Activated CD4-positive, alpha-beta memory T cell treated with anti-CD3 and anti-CD28 coated beads for 36 hours (primary cell): ENCODE measurements around the gene HLCS. TPM values are rescaled to one million over a fixed set of nuclear protein-coding genes. Genes with fewer than 3 reads are reported as not detected.

Experiments
- CTCF ChIA-PET: fragments of 350-600 bp; sonication (Branson Sonifier 250); formaldehyde crosslinking; loops from one replicate; lab custom pipeline; 2021; ENCODE audit warnings: antibody characterized with exemption, inconsistent platforms; lab: Charles Lee
- POLR2A ChIA-PET: fragments of 350-600 bp; sonication (Branson Sonifier 250); formaldehyde crosslinking; loops from one replicate; lab custom pipeline; 2021; ENCODE audit warnings: antibody characterized with exemption; lab: Charles Lee
- DNase-seq: peaks from one replicate; pipeline ENCODE4 v3.0.0-alpha.2; 2020
- H3K27ac Mint-ChIP-seq: one replicate; pipeline ENCODE4 v1.8.0; 2021; ENCODE audit warnings: mixed read lengths
- H3K27me3 Mint-ChIP-seq: one replicate; pipeline ENCODE4 v1.8.0; 2021; ENCODE audit warnings: mixed read lengths
- H3K36me3 Mint-ChIP-seq: one replicate; pipeline ENCODE4 v1.8.0; 2021; ENCODE audit warnings: mixed read lengths
- H3K4me1 Mint-ChIP-seq: one replicate; pipeline ENCODE4 v1.8.0; 2021; ENCODE audit warnings: low read depth, mixed read lengths
- H3K4me3 Mint-ChIP-seq: one replicate; pipeline ENCODE4 v1.8.0; 2021; ENCODE audit warnings: mild to moderate bottlenecking, mixed read lengths
- H3K9me3 Mint-ChIP-seq: one replicate; pipeline ENCODE4 v1.8.0; 2021; ENCODE audit warnings: mixed read lengths
- intact Hi-C: fragments of 100-400 bp; cut with micrococcal nuclease; formaldehyde crosslinking; loops from one replicate; pipeline ENCODE4 v1.15.1; 2023
- total RNA-seq, 2 experiments: library from RNA; stranded (reverse); gene quantifications; one replicate each; pipeline ENCODE4 v1.2.3, GENCODE V29; 2021

HLCS gene
- total RNA-seq, 2 experiments from 2014 or later, result 12.7 to 17.5 TPM

- Mint-ChIP-seq H3K4me1 (peaks cover 17% of the 10 kb centered on the region), H3K27me3 (no peaks in the 10 kb centered on the region), H3K4me3 (no peak overlapping the region), H3K9me3 (no peaks in the 10 kb centered on the region), H3K27ac (no peak overlapping the region), H3K36me3 (peaks cover 4% of the 10 kb centered on the region)
- CTCF ChIA-PET, result interaction anchor here (1.0 to 2.3 kb wide), 6 partner anchors 11 to 287 kb away, joined by 3 to 10 read pairs (median 4); no protein-coding TSS in a partner anchor
- no peak for DNase-seq
- POLR2A ChIA-PET, result no interaction called here
- intact Hi-C loops, result no loop called here
Observed at GRCh38 chr21:36918291-36918690, 48.2 kb downstream of the HLCS start.

- ChIA-PET POLR2A (no interaction called here), CTCF (interaction anchor here (0.6 to 2.3 kb wide), 16 partner anchors 8 to 287 kb away, joined by 3 to 10 read pairs (median 3); no protein-coding TSS in a partner anchor)
- peak; percentile 26 for DNase-seq
- H3K36me3 Mint-ChIP-seq, result peaks cover 4% of the 10 kb centered on the region
- peaks cover 20% of the 10 kb centered on the region for H3K4me1 Mint-ChIP-seq
- no peak overlapping the region for H3K4me3 Mint-ChIP-seq
- intact Hi-C loops, result no loop called here
- H3K9me3 Mint-ChIP-seq, result no peaks in the 10 kb centered on the region
- H3K27ac Mint-ChIP-seq, result no peak overlapping the region
- no peaks in the 10 kb centered on the region for H3K27me3 Mint-ChIP-seq
Observed at GRCh38 chr21:36917471-36918158, 48.9 kb downstream of the HLCS start.

GRCh38 chr21:36916718-36917117, 49.8 kb downstream of the HLCS start:
- Mint-ChIP-seq H3K36me3 (peaks cover 2% of the 10 kb centered on the region), H3K4me3 (no peak overlapping the region), H3K27ac (peak overlapping the region; percentile 40), H3K27me3 (no peaks in the 10 kb centered on the region), H3K4me1 (peaks cover 26% of the 10 kb centered on the region), H3K9me3 (no peaks in the 10 kb centered on the region)
- intact Hi-C loops, result no loop called here
- ChIA-PET POLR2A (no interaction called here), CTCF (interaction anchor here (0.9 to 2.3 kb wide), 9 partner anchors 9 to 286 kb away, joined by 3 to 10 read pairs (median 4); no protein-coding TSS in a partner anchor)
- DNase-seq, result no peak

GRCh38 chr21:36915696-36916245, 50.7 kb downstream of the HLCS start:
- Mint-ChIP-seq H3K4me1 (peaks cover 31% of the 10 kb centered on the region), H3K4me3 (no peak overlapping the region)

GRCh38 chr21:36915014-36915695, 51.3 kb downstream of the HLCS start:
- no peaks in the 10 kb centered on the region for H3K9me3 Mint-ChIP-seq
- POLR2A ChIA-PET, result no interaction called here

More at GRCh38 chr21:36915696-36916245, 50.7 kb downstream of the HLCS start:
- no peaks in the 10 kb centered on the region for H3K27me3 Mint-ChIP-seq
- peaks cover 2% of the 10 kb centered on the region for H3K36me3 Mint-ChIP-seq
- intact Hi-C loops, result no loop called here
- no peaks in the 10 kb centered on the region for H3K9me3 Mint-ChIP-seq
- POLR2A ChIA-PET, result no interaction called here
- no peak for DNase-seq
- CTCF ChIA-PET, result interaction anchor here (0.8 to 1.3 kb wide), 2 partner anchors 59 to 285 kb away, joined by 3 to 5 read pairs; no protein-coding TSS in a partner anchor
- no peak overlapping the region for H3K27ac Mint-ChIP-seq

GRCh38 chr21:36914244-36915013, 52.0 kb downstream of the HLCS start:
- Mint-ChIP-seq H3K4me3 (no peak overlapping the region), H3K27me3 (no peaks in the 10 kb centered on the region), H3K4me1 (peaks cover 45% of the 10 kb centered on the region), H3K27ac (no peak overlapping the region), H3K9me3 (no peaks in the 10 kb centered on the region), H3K36me3 (peaks cover 8% of the 10 kb centered on the region)
- POLR2A ChIA-PET, result no interaction called here
- CTCF ChIA-PET, result interaction anchor here (0.6 to 1.3 kb wide), 5 partner anchors 12 to 284 kb away, joined by 3 to 5 read pairs (median 4); no protein-coding TSS in a partner anchor
- DNase-seq, result no peak
- intact Hi-C loops, result loop anchor here (5.0 kb wide), 1 partner anchor 73 kb away; no protein-coding TSS in a partner anchor

More at GRCh38 chr21:36915014-36915695, 51.3 kb downstream of the HLCS start:
- Mint-ChIP-seq H3K4me1 (peaks cover 37% of the 10 kb centered on the region), H3K36me3 (peaks cover 4% of the 10 kb centered on the region), H3K27ac (no peak overlapping the region), H3K4me3 (no peak overlapping the region), H3K27me3 (no peaks in the 10 kb centered on the region)
- intact Hi-C loops, result no loop called here
- CTCF ChIA-PET, result interaction anchor here (0.8 to 1.3 kb wide), 2 partner anchors 58 to 285 kb away, joined by 3 to 5 read pairs; no protein-coding TSS in a partner anchor
- DNase-seq, result no peak

DNA sequence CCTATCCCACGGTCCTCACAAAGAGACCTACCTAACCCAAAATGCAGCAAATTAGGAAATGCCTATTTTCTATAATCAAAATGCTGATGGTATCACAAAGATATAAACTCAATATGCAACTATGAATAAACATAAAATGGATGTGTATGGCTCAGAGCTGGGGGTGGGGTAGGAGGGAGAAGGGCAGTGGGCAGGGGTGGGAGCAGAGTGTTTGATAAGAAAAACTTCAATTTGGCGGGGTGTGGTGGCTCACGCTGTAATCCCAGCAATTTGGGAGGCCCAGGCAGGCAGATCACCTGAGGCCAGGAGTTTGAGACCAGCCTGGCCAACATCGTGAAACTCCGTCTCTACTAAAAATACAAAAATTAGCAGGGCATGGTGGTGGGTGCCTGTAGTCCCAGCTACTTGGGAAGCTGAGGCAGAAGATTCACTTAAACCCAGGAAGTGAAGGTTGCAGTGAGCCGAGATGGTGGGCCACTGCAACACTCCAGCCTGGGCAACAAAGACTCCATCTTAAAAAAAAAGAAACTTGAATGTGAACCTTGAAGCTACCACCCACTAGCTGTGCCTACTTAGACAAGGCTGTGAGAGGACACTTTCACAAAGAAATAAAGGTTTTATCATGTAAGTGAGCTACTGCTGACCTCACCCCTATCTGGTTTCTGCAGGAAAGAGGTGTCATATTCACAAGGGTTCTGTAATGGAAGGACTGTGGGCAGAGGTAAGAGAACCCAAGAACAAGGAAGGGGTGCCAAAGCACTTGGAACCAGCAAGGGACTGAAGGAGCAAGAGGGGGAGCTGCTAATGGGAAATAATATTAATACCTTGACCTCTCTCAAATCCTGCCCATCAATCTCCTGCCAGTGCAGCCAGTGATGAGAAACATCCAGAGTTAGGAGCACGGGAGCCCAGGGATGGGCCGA, 53.0 kb downstream of the HLCS start:
- Mint-ChIP-seq H3K27ac (peak overlapping the region; percentile 74), H3K4me3 (no peak overlapping the region), H3K36me3 (peaks cover 10% of the 10 kb centered on the region), H3K9me3 (no peaks in the 10 kb centered on the region), H3K4me1 (peaks cover 52% of the 10 kb centered on the region), H3K27me3 (no peaks in the 10 kb centered on the region)
- DNase-seq, result no peak
- POLR2A ChIA-PET, result no interaction called here
- CTCF ChIA-PET, result interaction anchor here (0.6 to 1.5 kb wide), 7 partner anchors 11 to 283 kb away, joined by 3 to 4 read pairs (median 3); no protein-coding TSS in a partner anchor
- intact Hi-C loops, result loop anchor here (5.0 kb wide), 1 partner anchor 74 kb away; no protein-coding TSS in a partner anchor

DNA sequence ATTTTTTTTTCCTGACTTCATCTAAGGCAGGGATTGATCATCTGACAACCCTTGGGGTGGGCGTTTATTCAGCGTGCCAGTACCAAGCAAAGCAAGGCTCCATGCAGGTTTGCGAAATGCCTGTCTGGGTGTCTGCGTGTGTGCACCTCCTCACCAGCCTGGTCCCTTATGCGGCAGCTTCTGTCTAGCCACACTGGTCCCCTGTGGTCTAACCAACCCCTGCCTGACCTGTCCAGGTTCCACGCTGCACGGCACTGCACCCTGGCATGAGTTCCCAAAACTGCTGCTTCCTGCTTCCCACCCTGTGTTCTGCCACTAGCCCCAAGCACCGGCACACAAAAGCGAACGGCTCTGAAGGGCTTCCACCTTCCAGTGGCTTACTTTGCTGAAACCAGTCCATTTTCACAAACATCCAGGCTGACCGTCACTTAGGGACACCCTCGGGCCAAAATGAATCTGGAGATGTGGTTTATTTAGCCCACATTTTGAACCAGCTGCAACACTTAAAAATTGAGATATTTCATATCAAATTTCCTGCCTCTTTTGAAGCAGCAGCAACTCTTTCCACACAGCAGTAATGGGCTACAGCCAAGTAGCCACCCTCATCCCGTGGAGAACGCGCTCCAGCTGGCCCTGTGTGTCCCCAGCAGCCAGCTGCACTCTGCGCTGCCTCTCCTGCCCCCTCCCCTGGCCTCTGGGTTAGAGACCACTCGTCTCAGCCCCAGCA, 55.7 kb downstream of the HLCS start:
- Mint-ChIP-seq H3K4me3 (no peak overlapping the region), H3K9me3 (no peaks in the 10 kb centered on the region), H3K27ac (peak overlapping the region; percentile 95), H3K27me3 (no peaks in the 10 kb centered on the region), H3K4me1 (peaks cover 52% of the 10 kb centered on the region), H3K36me3 (peaks cover 13% of the 10 kb centered on the region)
- ChIA-PET POLR2A (interaction anchor here (0.6 to 1.6 kb wide), 3 partner anchors 8 to 56 kb away, joined by 4 read pairs; partner anchors contain the start of gene HLCS), CTCF (interaction anchor here (0.6 kb wide), 1 partner anchor 14 kb away, joined by 3 read pairs; no protein-coding TSS in a partner anchor)
- intact Hi-C loops, result loop anchor here (1.0 to 5.0 kb wide), 2 partner anchors 8 to 77 kb away; no protein-coding TSS in a partner anchor
- DNase-seq, result no peak

DNA sequence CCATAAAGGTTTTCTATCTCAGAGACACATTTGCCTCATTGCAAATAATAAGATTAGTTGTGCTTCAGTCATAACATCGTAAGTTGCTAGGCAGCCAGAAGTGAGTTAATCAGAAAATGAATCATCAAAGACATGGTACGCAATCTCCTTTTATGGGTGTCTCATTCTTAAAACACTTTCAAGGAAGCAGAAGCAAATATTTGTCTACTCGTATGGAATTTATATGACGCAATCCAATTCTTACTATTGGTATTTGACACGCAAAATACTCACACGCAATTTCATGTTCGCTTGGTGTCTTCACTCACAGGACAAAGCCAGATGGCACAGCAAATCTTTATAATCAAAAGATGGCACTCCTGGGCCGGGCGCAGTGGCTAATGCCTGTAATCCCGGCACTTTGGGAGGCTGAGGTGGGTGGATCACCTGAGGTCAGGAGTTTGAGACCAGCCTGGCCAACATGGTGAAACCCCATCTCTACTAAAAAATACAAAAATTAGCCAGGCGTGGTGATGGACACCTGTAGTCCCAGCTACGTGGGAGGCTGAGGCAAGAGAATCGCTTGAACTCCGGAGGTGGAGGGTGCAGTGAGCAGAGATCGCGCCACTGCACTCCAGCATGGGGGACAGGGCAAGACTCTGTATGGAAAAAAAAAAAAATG, 56.4 kb downstream of the HLCS start:
- ChIA-PET POLR2A (interaction anchor here (0.6 to 1.6 kb wide), 2 partner anchors 24 to 57 kb away, joined by 4 read pairs; partner anchors contain the start of gene HLCS), CTCF (interaction anchor here (0.6 kb wide), 1 partner anchor 14 kb away, joined by 3 read pairs; no protein-coding TSS in a partner anchor)
- DNase-seq, result peak; percentile 55
- no peaks in the 10 kb centered on the region for H3K27me3 Mint-ChIP-seq
- H3K9me3 Mint-ChIP-seq, result no peaks in the 10 kb centered on the region
- peak overlapping the region; percentile 95 for H3K27ac Mint-ChIP-seq
- peaks cover 57% of the 10 kb centered on the region for H3K4me1 Mint-ChIP-seq
- intact Hi-C loops, result loop anchor here (1.0 to 5.0 kb wide), 2 partner anchors 8 to 77 kb away; no protein-coding TSS in a partner anchor
- no peak overlapping the region for H3K4me3 Mint-ChIP-seq
- peaks cover 13% of the 10 kb centered on the region for H3K36me3 Mint-ChIP-seq
